ENCODE results near the gene DBN1.

DNA sequence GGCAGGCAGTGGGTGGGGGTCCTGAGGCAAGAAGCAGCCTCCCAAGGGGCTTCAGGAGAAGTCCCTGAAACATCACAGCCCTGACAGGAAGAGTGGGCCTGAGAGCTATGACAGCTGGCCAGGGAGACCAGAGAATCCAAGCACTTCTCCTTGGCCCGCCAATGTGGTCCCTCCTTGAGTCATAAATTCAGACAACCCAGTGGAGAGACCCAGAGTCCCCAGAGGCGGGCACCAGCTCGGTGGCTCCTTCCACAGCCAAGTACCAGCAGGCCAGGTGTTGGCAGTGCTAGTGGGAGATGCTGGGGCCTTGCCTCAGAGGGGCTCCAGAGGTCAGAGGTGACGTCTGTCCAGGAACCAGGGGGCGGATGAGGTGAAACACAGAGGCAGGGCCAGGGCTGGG is 37.7 kb upstream of the DBN1 start:
- TF ChIP-seq POLR2AphosphoS5 (IDR thresholded peaks at IDR 0.05) (no peak), POLR2A (IDR thresholded peaks at IDR 0.05) (no peak)
- TF ChIP-seq, protein P1, sequence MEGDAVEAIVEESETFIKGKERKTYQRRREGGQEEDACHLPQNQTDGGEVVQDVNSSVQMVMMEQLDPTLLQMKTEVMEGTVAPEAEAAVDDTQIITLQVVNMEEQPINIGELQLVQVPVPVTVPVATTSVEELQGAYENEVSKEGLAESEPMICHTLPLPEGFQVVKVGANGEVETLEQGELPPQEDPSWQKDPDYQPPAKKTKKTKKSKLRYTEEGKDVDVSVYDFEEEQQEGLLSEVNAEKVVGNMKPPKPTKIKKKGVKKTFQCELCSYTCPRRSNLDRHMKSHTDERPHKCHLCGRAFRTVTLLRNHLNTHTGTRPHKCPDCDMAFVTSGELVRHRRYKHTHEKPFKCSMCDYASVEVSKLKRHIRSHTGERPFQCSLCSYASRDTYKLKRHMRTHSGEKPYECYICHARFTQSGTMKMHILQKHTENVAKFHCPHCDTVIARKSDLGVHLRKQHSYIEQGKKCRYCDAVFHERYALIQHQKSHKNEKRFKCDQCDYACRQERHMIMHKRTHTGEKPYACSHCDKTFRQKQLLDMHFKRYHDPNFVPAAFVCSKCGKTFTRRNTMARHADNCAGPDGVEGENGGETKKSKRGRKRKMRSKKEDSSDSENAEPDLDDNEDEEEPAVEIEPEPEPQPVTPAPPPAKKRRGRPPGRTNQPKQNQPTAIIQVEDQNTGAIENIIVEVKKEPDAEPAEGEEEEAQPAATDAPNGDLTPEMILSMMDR (IDR thresholded peaks at IDR 0.05), result no peak

Measured in transverse colon (tissue), 4 donors.